GM19099 (cell line): ENCODE results near the gene CDKN2AIP.

ENCODE experiments used
- POLR2A ChIP-seq: IDR thresholded peaks from 3 replicates; pipeline ENCODE4 v1.6.1; 2011; ENCODE audit warnings: low read depth; ENCODE audit not compliant: insufficient read length; ENCODE audit errors: extremely low read depth

The CDKN2AIP gene

GRCh38 chr4:183434264-183434663, 10.2 kb upstream of the CDKN2AIP start:
- no peak for TF ChIP-seq POLR2A

- no peak for TF ChIP-seq POLR2A
Measured at GRCh38 chr4:183434666-183435190, 9.7 kb upstream of the CDKN2AIP start.

- TF ChIP-seq POLR2A = no peak
Measured at GRCh38 chr4:183435803-183436202, 8.6 kb upstream of the CDKN2AIP start.

DNA sequence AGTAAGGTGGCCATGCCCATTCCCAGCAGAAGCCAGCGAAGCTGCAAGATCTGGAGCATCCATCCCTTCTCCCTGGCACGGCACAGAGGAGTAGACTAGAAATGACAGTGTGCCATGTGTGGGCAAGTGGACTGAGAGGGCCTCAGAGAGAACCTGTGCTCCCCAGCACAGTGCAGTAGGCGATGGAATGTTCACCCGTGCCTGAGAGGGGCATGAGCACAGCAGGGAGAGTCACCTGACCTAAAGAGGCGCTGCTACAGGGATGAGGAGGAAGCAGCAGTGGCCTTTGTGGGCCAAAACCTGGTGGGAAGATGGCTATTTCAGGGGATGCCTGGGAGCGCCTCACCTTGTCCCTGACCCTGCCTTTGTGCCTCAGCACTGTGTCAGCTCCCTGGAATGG, 8.0 kb upstream of the CDKN2AIP start:
- no peak for TF ChIP-seq POLR2A

GRCh38 chr4:183437452-183437851, 7.0 kb upstream of the CDKN2AIP start:
- TF ChIP-seq POLR2A = no peak

DNA sequence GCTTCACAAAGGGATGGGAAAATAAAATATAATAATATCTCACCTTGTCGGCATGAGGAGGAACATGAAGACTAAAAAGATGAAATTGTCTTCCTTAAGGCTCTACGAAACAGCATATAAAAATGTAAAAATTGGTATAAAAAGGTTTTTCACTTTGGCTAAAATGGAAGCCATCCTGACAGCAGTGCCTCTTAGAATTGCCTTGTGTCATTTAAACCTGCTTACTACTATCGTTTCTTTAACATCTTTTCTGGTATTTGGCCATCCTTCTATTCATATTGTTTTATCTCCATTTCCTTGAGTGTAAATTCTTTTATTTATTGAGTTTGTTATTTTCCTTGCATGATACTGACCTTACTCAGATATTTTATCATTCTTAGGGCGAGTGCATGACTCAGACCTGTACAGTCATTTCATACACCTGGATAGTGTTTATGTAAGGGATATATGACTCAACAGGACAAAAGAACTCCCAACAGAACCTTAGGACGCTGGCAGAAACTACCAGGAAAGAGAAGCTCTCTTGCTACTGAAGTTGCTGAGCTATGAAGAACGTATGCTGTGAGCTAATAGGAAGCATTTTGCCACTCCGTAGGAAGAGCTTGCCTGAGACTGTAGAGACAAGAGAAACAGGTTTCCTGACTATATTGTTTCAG, 5.8 kb upstream of the CDKN2AIP start:
- TF ChIP-seq POLR2A = no peak

DNA sequence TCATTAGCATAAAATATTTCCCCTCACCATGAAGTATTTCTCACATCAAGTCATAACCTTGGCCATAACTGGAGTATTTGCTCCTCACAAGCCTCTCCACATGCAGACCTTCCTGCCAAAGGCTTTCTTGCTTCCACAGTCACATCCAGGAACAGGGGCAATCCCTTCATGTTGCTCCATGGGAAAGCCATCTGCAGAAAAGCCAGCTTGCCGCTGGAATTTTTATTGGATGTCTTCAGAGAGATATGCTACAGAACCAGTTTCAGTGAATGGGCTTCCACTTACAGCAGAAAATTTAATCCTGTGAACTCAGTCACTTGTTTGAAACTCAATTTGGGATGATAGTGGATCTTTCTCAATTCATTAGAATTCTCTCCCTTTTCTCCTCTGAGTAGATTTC, 3.2 kb upstream of the CDKN2AIP start:
- TF ChIP-seq POLR2A = no peak

- TF ChIP-seq POLR2A = no peak
Measured at GRCh38 chr4:183443655-183444213, 702 bp upstream of the CDKN2AIP start.

- no peak for TF ChIP-seq POLR2A
Measured at GRCh38 chr4:183445097-183445428, 627 bp downstream of the CDKN2AIP start.

GRCh38 chr4:183447646-183448045, 3.2 kb downstream of the CDKN2AIP start:
- TF ChIP-seq POLR2A = no peak

- TF ChIP-seq POLR2A = no peak
Measured at GRCh38 chr4:183448436-183448835, 4.0 kb downstream of the CDKN2AIP start.

GRCh38 chr4:183449193-183449882, 4.9 kb downstream of the CDKN2AIP start:
- TF ChIP-seq POLR2A = no peak

DNA sequence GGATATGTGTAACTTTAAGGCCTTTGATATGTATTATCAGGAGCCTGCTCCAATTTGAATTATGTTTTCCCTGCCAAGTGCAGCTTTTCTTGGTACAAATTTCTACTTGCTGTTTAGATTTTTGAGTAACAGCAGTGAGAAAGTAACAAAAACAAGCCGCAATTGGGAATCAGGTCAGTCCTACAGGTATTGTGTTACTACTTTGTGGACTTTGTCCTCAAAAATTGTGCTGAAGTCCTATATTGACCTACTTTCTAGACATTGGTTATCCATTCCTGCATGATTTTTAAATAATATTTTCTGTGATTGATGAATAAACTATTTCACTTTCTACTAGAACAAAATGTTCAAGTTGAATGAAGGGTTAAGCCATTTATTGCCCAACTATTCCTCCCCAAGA, 5.7 kb downstream of the CDKN2AIP start:
- TF ChIP-seq POLR2A = no peak

GRCh38 chr4:183455431-183456195, 11.2 kb downstream of the CDKN2AIP start:
- no peak for TF ChIP-seq POLR2A

DNA sequence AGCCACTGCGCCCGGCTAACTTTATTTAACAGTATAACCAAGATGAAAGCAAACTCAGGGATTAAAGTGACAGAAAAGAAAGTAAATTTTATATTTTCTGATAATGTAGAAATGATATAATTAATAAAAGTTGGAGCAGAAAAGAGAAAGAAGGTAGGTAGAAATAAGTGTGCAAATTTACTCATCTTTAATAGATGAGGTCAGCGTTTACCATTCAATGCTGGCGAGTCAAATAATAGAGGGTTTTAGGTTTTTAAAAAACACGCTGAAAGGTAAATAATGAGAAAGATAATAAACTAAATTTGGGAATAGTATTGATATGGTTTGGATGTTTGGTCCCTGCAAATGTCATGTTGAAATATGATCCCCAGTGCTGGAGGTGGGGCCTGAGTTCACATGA, 13.6 kb downstream of the CDKN2AIP start:
- no peak for TF ChIP-seq POLR2A
